ENCODE data around the gene PHF8.

DNA sequence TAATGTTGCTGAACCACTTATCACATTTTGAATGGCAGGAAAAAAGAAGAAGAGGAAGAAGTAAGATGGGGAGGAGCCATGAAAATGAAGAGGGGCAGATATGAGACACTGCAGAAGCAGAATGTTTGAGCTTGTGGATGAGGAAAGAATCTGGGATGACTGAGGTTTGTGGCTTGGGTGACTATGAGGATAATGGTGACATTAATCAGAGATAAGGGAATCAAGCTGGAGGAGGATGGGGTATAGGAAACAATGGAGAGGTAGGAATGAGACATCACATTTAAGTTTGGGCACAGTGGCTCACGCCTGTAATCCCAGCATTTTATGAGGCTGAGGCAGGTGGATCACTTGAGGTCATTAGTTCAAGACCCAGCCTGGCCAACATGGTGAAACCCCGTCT, 19.1 kb upstream of the PHF8 start:
- TF ChIP-seq, protein P1, sequence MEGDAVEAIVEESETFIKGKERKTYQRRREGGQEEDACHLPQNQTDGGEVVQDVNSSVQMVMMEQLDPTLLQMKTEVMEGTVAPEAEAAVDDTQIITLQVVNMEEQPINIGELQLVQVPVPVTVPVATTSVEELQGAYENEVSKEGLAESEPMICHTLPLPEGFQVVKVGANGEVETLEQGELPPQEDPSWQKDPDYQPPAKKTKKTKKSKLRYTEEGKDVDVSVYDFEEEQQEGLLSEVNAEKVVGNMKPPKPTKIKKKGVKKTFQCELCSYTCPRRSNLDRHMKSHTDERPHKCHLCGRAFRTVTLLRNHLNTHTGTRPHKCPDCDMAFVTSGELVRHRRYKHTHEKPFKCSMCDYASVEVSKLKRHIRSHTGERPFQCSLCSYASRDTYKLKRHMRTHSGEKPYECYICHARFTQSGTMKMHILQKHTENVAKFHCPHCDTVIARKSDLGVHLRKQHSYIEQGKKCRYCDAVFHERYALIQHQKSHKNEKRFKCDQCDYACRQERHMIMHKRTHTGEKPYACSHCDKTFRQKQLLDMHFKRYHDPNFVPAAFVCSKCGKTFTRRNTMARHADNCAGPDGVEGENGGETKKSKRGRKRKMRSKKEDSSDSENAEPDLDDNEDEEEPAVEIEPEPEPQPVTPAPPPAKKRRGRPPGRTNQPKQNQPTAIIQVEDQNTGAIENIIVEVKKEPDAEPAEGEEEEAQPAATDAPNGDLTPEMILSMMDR (IDR thresholded peaks at IDR 0.05) = no peak
- TF ChIP-seq, protein P2, sequence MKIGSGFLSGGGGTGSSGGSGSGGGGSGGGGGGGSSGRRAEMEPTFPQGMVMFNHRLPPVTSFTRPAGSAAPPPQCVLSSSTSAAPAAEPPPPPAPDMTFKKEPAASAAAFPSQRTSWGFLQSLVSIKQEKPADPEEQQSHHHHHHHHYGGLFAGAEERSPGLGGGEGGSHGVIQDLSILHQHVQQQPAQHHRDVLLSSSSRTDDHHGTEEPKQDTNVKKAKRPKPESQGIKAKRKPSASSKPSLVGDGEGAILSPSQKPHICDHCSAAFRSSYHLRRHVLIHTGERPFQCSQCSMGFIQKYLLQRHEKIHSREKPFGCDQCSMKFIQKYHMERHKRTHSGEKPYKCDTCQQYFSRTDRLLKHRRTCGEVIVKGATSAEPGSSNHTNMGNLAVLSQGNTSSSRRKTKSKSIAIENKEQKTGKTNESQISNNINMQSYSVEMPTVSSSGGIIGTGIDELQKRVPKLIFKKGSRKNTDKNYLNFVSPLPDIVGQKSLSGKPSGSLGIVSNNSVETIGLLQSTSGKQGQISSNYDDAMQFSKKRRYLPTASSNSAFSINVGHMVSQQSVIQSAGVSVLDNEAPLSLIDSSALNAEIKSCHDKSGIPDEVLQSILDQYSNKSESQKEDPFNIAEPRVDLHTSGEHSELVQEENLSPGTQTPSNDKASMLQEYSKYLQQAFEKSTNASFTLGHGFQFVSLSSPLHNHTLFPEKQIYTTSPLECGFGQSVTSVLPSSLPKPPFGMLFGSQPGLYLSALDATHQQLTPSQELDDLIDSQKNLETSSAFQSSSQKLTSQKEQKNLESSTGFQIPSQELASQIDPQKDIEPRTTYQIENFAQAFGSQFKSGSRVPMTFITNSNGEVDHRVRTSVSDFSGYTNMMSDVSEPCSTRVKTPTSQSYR (CRISPR knock-in tag; IDR thresholded peaks at IDR 0.05) = no peak
- no peak for TF ChIP-seq CBFB (CRISPR knock-in tag; IDR thresholded peaks at IDR 0.05; ENCODE audit: low read depth)
- TF ChIP-seq, protein P3, sequence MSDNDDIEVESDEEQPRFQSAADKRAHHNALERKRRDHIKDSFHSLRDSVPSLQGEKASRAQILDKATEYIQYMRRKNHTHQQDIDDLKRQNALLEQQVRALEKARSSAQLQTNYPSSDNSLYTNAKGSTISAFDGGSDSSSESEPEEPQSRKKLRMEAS (CRISPR knock-in tag; IDR thresholded peaks at IDR 0.05) = no peak
- no peak for TF ChIP-seq MYBL2 (CRISPR knock-in tag; IDR thresholded peaks at IDR 0.05)
- TF ChIP-seq, protein P4, sequence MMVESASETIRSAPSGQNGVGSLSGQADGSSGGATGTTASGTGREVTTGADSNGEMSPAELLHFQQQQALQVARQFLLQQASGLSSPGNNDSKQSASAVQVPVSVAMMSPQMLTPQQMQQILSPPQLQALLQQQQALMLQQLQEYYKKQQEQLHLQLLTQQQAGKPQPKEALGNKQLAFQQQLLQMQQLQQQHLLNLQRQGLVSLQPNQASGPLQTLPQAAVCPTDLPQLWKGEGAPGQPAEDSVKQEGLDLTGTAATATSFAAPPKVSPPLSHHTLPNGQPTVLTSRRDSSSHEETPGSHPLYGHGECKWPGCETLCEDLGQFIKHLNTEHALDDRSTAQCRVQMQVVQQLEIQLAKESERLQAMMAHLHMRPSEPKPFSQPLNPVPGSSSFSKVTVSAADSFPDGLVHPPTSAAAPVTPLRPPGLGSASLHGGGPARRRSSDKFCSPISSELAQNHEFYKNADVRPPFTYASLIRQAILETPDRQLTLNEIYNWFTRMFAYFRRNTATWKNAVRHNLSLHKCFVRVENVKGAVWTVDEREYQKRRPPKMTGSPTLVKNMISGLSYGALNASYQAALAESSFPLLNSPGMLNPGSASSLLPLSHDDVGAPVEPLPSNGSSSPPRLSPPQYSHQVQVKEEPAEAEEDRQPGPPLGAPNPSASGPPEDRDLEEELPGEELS (CRISPR knock-in tag; IDR thresholded peaks at IDR 0.05) = no peak
- TF ChIP-seq ZNF263 (CRISPR knock-in tag; IDR thresholded peaks at IDR 0.05; ENCODE audit: low read depth) = no peak
- no peak for TF ChIP-seq SP1 (CRISPR knock-in tag; conservative IDR thresholded peaks at IDR 0.05)
- TF ChIP-seq CREB1 (CRISPR knock-in tag; IDR thresholded peaks at IDR 0.05) = no peak
- TF ChIP-seq CREM (CRISPR knock-in tag; IDR thresholded peaks at IDR 0.05) = no peak
- TF ChIP-seq, protein P5, sequence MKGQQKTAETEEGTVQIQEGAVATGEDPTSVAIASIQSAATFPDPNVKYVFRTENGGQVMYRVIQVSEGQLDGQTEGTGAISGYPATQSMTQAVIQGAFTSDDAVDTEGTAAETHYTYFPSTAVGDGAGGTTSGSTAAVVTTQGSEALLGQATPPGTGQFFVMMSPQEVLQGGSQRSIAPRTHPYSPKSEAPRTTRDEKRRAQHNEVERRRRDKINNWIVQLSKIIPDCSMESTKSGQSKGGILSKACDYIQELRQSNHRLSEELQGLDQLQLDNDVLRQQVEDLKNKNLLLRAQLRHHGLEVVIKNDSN (CRISPR knock-in tag; IDR thresholded peaks at IDR 0.05) = no peak

All from WTC11 (cell line).